ENCODE results near the gene DNAJB14. TPM values are rescaled to one million over a fixed set of nuclear protein-coding genes. Genes with fewer than 3 reads are reported as not detected.

The DNAJB14 gene
- total and polyA plus RNA-seq, 2 experiments from 2014 or later, result 25.1 to 52.6 TPM

DNA sequence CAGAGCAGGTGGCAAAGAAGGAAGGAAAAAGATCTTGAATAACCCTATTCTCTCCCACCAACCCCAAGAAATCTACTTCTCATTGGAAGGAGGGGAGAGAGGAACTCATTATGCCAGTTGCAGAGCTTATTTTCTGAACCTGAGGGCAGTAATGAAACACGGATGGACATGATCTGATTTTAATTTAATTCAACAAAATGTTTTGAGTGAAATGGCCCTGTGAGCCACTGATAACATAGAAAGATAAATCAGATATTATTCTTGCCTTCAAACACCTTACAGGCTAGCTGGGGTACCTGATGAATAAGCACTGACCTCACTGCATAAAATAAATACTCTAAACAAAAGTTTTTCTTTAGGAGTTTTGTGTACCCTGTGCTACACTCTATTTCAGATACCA is 99.5 kb downstream of the DNAJB14 start:
- Histone ChIP-seq H3K27ac (no peak overlapping the region), H3K4me2 (no peak overlapping the region), H3K27me3 (no peaks in the 10 kb centered on the region), H3K36me3 (replicated peaks; ENCODE audit: insufficient read depth, low read depth) (no peaks in the 10 kb centered on the region), H3K4me3 (no peak overlapping the region), H3K9me3 (ENCODE audit: low read depth) (no peaks in the 10 kb centered on the region), H4K20me1 (ENCODE audit: insufficient read depth, poor library complexity, severe bottlenecking) (no peaks in the 10 kb centered on the region), H2AFZ (no peak overlapping the region), H3K4me1 (ENCODE audit: insufficient read depth) (no peaks in the 10 kb centered on the region), H3K79me2 (no peaks in the 10 kb centered on the region), H3K9me2 (replicated peaks; ENCODE audit: insufficient read depth) (no peaks in the 10 kb centered on the region)
- DNase-seq (ENCODE audit: low spot score), result no peak
- TF ChIP-seq EZH2phosphoT487 (IDR thresholded peaks at IDR 0.05; ENCODE audit: low read depth, severe bottlenecking, unreplicated experiment), result no peak
- TF ChIP-seq EZH2 (IDR thresholded peaks at IDR 0.05; ENCODE audit: borderline replicate concordance), result no peak
- TF ChIP-seq, protein P1, sequence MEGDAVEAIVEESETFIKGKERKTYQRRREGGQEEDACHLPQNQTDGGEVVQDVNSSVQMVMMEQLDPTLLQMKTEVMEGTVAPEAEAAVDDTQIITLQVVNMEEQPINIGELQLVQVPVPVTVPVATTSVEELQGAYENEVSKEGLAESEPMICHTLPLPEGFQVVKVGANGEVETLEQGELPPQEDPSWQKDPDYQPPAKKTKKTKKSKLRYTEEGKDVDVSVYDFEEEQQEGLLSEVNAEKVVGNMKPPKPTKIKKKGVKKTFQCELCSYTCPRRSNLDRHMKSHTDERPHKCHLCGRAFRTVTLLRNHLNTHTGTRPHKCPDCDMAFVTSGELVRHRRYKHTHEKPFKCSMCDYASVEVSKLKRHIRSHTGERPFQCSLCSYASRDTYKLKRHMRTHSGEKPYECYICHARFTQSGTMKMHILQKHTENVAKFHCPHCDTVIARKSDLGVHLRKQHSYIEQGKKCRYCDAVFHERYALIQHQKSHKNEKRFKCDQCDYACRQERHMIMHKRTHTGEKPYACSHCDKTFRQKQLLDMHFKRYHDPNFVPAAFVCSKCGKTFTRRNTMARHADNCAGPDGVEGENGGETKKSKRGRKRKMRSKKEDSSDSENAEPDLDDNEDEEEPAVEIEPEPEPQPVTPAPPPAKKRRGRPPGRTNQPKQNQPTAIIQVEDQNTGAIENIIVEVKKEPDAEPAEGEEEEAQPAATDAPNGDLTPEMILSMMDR (IDR thresholded peaks at IDR 0.05; ENCODE audit: poor library complexity), result no peak
- WGBS (ENCODE audit: low lambda C conversion rate, missing lambda C conversion rate), result 81% methylated on average over 1 of the region's 1 CpG

Other genes starting within 250 kb of the DNAJB14 start
- 1.1 and 2.0 TPM in 2 replicates for gene DAPP1, start 129.8 kb downstream of the DNAJB14 start, total RNA-seq
- gene DAPP1, start 129.8 kb downstream of the DNAJB14 start, polyA plus RNA-seq, result 1.7 and 1.8 TPM in 2 replicates
- gene LAMTOR3, start 52.2 kb downstream of the DNAJB14 start, total RNA-seq, result 133 and 143 TPM in 2 replicates
- gene LAMTOR3, start 52.2 kb downstream of the DNAJB14 start, polyA plus RNA-seq, result 90.7 and 126 TPM in 2 replicates
- gene H2AZ1, start 3.7 kb upstream of the DNAJB14 start, total RNA-seq, result 339 and 361 TPM in 2 replicates
- 363 and 427 TPM in 2 replicates for gene H2AZ1, start 3.7 kb upstream of the DNAJB14 start, polyA plus RNA-seq
- 3.6 and 4.4 TPM in 2 replicates for gene DDIT4L, start 243.8 kb upstream of the DNAJB14 start, total RNA-seq
- 0.43 and 0.64 TPM in 2 replicates for gene DDIT4L, start 243.8 kb upstream of the DNAJB14 start, polyA plus RNA-seq

Data from hepatocyte (in vitro differentiated cells).